HL-60 (cell line): Measurements from ENCODE around the gene GALNT15.

Source experiments
- DNase-seq, 2 experiments: peaks; one replicate each; pipeline ENCODE4 v3.0.0-alpha.2; 2010 to 2020; ENCODE audit warnings: low read depth in 1 of 2, low spot score in 1 of 2
- H3K27ac ChIP-seq: fragments of 250-450 bp; sonication (Bioruptor Pico); replicated peaks from 2 replicates; pipeline ENCODE4 v1.5.1; 2020; ENCODE audit warnings: mild to moderate bottlenecking, moderate library complexity
- H3K27me3 ChIP-seq: fragments of 250-450 bp; sonication (Bioruptor Pico); 2 replicates; pipeline ENCODE4 v1.5.1; 2021; ENCODE audit warnings: mild to moderate bottlenecking, moderate library complexity; ENCODE audit not compliant: insufficient read depth, poor library complexity, severe bottlenecking
- H3K4me3 ChIP-seq: replicated peaks from 2 replicates; pipeline ENCODE4 v1.5.1; 2011; ENCODE audit warnings: mild to moderate bottlenecking, control low read depth, low read length; ENCODE audit not compliant: insufficient read depth
- GABPA ChIP-seq: IDR thresholded peaks from 2 replicates; pipeline ENCODE4 v1.6.1; 2012; ENCODE audit warnings: low read depth
- POLR2AphosphoS5 ChIP-seq: IDR thresholded peaks from 2 replicates; pipeline ENCODE4 v1.6.1; 2012; ENCODE audit warnings: low read depth
- SPI1 ChIP-seq: IDR thresholded peaks from 2 replicates; pipeline ENCODE4 v1.6.1; 2012; ENCODE audit warnings: low read depth, mild to moderate bottlenecking, borderline replicate concordance
- TF ChIP-seq, protein P1 (sequence below): IDR thresholded peaks from one replicate; pipeline ENCODE4 v1.5.1; 2011; ENCODE audit warnings: low read length, control low read depth, inconsistent platforms; ENCODE audit not compliant: insufficient read depth
- TF ChIP-seq, protein P2 (sequence below): IDR thresholded peaks from 2 replicates; pipeline ENCODE4 v1.6.1; 2012; ENCODE audit warnings: low read depth; ENCODE audit not compliant: insufficient replicate concordance

GALNT15 gene

DNA sequence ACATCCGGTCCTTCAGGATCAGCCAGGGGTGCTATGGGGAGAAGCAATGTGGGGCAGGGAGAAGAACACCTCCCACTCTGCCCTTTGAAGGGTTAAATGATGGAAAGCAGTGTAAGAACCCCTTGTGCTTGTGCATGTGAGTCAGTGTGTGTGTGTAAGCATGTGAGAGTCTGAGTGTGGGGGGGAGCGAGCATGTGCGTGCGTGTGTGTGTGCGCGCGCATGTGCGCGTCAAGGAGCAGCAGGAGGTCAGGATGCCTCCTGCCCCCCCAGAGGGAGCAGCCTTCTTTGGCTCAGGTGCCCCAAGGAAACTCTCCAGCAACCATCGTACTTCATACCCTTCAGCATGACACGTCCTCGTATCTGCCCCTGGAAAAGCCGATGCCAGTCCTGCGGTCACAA lies 30.3 kb downstream of the GALNT15 start:
- Histone ChIP-seq H3K4me3 (no peak overlapping the region), H3K27me3 (no peaks in the 10 kb centered on the region), H3K27ac (no peak overlapping the region)
- DNase-seq: no peak
- TF ChIP-seq SPI1: no peak
- TF ChIP-seq GABPA: no peak
- TF ChIP-seq, protein P1, sequence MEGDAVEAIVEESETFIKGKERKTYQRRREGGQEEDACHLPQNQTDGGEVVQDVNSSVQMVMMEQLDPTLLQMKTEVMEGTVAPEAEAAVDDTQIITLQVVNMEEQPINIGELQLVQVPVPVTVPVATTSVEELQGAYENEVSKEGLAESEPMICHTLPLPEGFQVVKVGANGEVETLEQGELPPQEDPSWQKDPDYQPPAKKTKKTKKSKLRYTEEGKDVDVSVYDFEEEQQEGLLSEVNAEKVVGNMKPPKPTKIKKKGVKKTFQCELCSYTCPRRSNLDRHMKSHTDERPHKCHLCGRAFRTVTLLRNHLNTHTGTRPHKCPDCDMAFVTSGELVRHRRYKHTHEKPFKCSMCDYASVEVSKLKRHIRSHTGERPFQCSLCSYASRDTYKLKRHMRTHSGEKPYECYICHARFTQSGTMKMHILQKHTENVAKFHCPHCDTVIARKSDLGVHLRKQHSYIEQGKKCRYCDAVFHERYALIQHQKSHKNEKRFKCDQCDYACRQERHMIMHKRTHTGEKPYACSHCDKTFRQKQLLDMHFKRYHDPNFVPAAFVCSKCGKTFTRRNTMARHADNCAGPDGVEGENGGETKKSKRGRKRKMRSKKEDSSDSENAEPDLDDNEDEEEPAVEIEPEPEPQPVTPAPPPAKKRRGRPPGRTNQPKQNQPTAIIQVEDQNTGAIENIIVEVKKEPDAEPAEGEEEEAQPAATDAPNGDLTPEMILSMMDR: no peak
- TF ChIP-seq POLR2AphosphoS5: no peak
- TF ChIP-seq, protein P2, sequence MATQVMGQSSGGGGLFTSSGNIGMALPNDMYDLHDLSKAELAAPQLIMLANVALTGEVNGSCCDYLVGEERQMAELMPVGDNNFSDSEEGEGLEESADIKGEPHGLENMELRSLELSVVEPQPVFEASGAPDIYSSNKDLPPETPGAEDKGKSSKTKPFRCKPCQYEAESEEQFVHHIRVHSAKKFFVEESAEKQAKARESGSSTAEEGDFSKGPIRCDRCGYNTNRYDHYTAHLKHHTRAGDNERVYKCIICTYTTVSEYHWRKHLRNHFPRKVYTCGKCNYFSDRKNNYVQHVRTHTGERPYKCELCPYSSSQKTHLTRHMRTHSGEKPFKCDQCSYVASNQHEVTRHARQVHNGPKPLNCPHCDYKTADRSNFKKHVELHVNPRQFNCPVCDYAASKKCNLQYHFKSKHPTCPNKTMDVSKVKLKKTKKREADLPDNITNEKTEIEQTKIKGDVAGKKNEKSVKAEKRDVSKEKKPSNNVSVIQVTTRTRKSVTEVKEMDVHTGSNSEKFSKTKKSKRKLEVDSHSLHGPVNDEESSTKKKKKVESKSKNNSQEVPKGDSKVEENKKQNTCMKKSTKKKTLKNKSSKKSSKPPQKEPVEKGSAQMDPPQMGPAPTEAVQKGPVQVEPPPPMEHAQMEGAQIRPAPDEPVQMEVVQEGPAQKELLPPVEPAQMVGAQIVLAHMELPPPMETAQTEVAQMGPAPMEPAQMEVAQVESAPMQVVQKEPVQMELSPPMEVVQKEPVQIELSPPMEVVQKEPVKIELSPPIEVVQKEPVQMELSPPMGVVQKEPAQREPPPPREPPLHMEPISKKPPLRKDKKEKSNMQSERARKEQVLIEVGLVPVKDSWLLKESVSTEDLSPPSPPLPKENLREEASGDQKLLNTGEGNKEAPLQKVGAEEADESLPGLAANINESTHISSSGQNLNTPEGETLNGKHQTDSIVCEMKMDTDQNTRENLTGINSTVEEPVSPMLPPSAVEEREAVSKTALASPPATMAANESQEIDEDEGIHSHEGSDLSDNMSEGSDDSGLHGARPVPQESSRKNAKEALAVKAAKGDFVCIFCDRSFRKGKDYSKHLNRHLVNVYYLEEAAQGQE: no peak

DNA sequence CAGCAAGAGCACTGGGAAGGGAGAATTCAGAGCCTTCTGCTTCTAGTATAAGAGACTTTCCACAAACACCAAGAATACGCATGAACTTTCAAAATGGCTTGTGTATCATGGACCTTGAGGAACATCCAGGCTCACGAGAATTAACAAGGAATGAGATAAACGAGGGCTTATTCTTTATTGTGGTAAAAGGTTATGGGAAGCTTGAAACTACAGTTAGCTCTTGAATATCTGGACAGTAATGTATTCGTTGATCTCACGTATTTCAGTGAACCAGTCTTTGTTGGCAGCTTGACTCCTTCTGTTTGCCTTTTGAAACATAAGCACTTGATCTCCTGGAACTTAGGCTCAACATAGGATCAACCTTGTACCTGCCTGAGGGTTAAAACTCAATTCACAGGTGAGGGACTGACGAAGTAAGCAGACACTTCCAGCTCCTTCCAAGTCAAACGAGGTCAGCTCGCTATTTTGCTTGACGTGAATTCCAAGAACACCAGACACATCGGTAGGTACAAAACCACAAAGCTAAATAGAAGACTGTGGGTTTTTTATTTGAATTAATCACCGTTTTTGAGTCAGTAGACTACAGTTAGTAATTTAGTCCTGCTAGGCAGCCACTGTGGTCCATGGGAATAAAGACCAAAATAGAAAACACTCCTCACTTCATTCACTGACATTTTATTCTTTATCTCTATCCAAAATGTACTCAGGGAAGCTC lies 30.8 kb downstream of the GALNT15 start:
- no peak for DNase-seq
- TF ChIP-seq, protein P1: no peak
- no peak for TF ChIP-seq SPI1
- no peak for TF ChIP-seq POLR2AphosphoS5
- no peak for TF ChIP-seq GABPA
- TF ChIP-seq, protein P2: no peak
- Histone ChIP-seq H3K27ac (no peak overlapping the region), H3K27me3 (no peaks in the 10 kb centered on the region), H3K4me3 (no peak overlapping the region)

DNA sequence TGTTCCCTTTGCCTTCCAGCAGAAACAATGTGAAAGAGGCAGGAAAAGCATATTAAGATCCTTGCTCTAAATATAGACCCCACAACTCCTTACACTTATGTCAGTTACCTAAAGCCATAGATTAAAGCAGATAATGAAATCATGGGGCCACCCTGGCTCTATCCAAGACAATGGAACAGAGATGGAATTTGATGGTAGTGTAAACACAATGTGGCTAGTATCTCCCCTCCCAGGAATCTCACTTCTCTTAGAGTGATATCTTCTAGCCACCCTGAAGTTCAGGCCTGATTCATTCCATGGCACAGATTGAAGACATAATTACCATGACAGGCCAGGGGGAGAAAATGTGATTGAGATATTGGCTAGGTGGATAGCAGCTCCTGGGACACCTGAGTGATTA lies 32.6 kb downstream of the GALNT15 start:
- TF ChIP-seq, protein P1: no peak
- no peak for TF ChIP-seq SPI1
- no peak for TF ChIP-seq POLR2AphosphoS5
- no peak for TF ChIP-seq GABPA
- TF ChIP-seq, protein P2: no peak
- H3K27me3 ChIP-seq: no peaks in the 10 kb centered on the region
- H3K4me3 ChIP-seq: no peak overlapping the region
- no peak for DNase-seq
- no peak overlapping the region for H3K27ac ChIP-seq
